ENCODE results near the gene ATXN8OS. TPM values are rescaled to one million over a fixed set of nuclear protein-coding genes. Genes with fewer than 3 reads are reported as not detected.

The ATXN8OS gene
- polyA plus RNA-seq, 1 donor = 0.46 TPM

Other genes starting within 250 kb of the ATXN8OS start
- not detected for gene KLHL1, start 626 bp downstream of the ATXN8OS start, polyA plus RNA-seq (ENCODE audit: insufficient read length)